Measurements from ENCODE around the gene SIX3.

The SIX3 gene

GRCh38 chr2:44944102-44944951, 2.8 kb downstream of the SIX3 start:
- DNase-seq (ENCODE audit: low spot score), result no peak
- Histone ChIP-seq H2AK5ac (ENCODE audit: low read depth, low read length) (peak overlapping the region; percentile 33), H4K8ac (ENCODE audit: low read depth, low read length) (no peak overlapping the region), H3K79me1 (ENCODE audit: low read depth, low read length) (peaks cover 6% of the 10 kb centered on the region), H3K23ac (ENCODE audit: low read depth, low read length, poor library complexity) (peak overlapping the region; percentile 59), H3K9me3 (replicated peaks in 1 of 2; ENCODE audit: control insufficient read depth in 2 of 2, insufficient read depth in 1 of 2, low read depth in 1 of 2, low read length in 2 of 2) (peaks cover 0 to 15% of the 10 kb centered on the region in 2 donors), H2BK15ac (ENCODE audit: low read length) (no peak overlapping the region), H3K4me3 (ENCODE audit: low read length in 2 of 2) (peak overlapping the region in 1 of 2 donors; percentile 91), H3K36me3 (replicated peaks in 1 of 2; ENCODE audit: control insufficient read depth in 2 of 2, insufficient read depth in 2 of 2, low read length in 2 of 2) (peaks cover 0 to 15% of the 10 kb centered on the region in 2 donors), H3K27ac (replicated peaks; ENCODE audit: low read length) (peak overlapping the region; percentile 99), H3K4me1 (ENCODE audit: control insufficient read depth in 2 of 2, insufficient read depth in 1 of 2, low read depth in 1 of 2, low read length in 2 of 2) (peaks cover 19 to 31% of the 10 kb centered on the region in 2 donors), H3K4ac (ENCODE audit: low read length) (no peak overlapping the region), H3K27me3 (ENCODE audit: control insufficient read depth in 3 of 3, insufficient read depth in 3 of 3, low read depth in 1 of 3, low read length in 3 of 3) (peaks cover 0 to 99% (median 0%) of the 10 kb centered on the region in 3 experiments), H2BK5ac (ENCODE audit: low read length) (peak overlapping the region; percentile 99), H3K14ac (ENCODE audit: low read length) (peak overlapping the region; percentile 40), H2BK120ac (ENCODE audit: low read depth, low read length) (peak overlapping the region; percentile 24), H2AFZ (ENCODE audit: low read length) (peak overlapping the region; percentile 66), H3K18ac (ENCODE audit: low read length) (peak overlapping the region; percentile 98), H3K9ac (ENCODE audit: low read depth, low read length, poor library complexity) (peak overlapping the region; percentile 100), H3K4me2 (ENCODE audit: insufficient read depth, low read length, poor library complexity, severe bottlenecking) (peak overlapping the region; percentile 84), H4K91ac (ENCODE audit: low read depth, low read length, poor library complexity) (no peak overlapping the region), H2BK12ac (ENCODE audit: low read length) (no peak overlapping the region)
- no CpG with 5 or more reads among the region's 62 CpGs for WGBS, 2 donors (ENCODE audit: extremely low coverage in 2 of 2, insufficient read length in 2 of 2, insufficient replicate concordance in 1 of 2)

- H2AFZ ChIP-seq (ENCODE audit: low read length), result no peak overlapping the region
- H2BK15ac ChIP-seq (ENCODE audit: low read length), result no peak overlapping the region
- H4K91ac ChIP-seq (ENCODE audit: low read depth, low read length, poor library complexity), result no peak overlapping the region
- H2BK5ac ChIP-seq (ENCODE audit: low read length), result no peak overlapping the region
- H3K14ac ChIP-seq (ENCODE audit: low read length), result no peak overlapping the region
- peaks cover 0 to 15% of the 10 kb centered on the region in 2 donors for H3K9me3 ChIP-seq (replicated peaks in 1 of 2; ENCODE audit: control insufficient read depth in 2 of 2, insufficient read depth in 1 of 2, low read depth in 1 of 2, low read length in 2 of 2)
- H4K8ac ChIP-seq (ENCODE audit: low read depth, low read length), result no peak overlapping the region
- no peak overlapping the region for H3K9ac ChIP-seq (ENCODE audit: low read depth, low read length, poor library complexity)
- H3K4me2 ChIP-seq (ENCODE audit: insufficient read depth, low read length, poor library complexity, severe bottlenecking), result peak overlapping the region; percentile 84
- WGBS, 2 donors (ENCODE audit: extremely low coverage in 2 of 2, insufficient read length in 2 of 2, insufficient replicate concordance in 1 of 2), result no CpG with 5 or more reads among the region's 18 CpGs
- H3K4ac ChIP-seq (ENCODE audit: low read length), result no peak overlapping the region
- H2BK120ac ChIP-seq (ENCODE audit: low read depth, low read length), result no peak overlapping the region
- no peak overlapping the region for H2AK5ac ChIP-seq (ENCODE audit: low read depth, low read length)
- H3K27me3 ChIP-seq (ENCODE audit: control insufficient read depth in 3 of 3, insufficient read depth in 3 of 3, low read depth in 1 of 3, low read length in 3 of 3), result peaks cover 0 to 97% (median 0%) of the 10 kb centered on the region in 3 experiments
- no peak overlapping the region for H2BK12ac ChIP-seq (ENCODE audit: low read length)
- peaks cover 21 to 29% of the 10 kb centered on the region in 2 donors for H3K4me1 ChIP-seq (ENCODE audit: control insufficient read depth in 2 of 2, insufficient read depth in 1 of 2, low read depth in 1 of 2, low read length in 2 of 2)
- H3K79me1 ChIP-seq (ENCODE audit: low read depth, low read length), result peaks cover 6% of the 10 kb centered on the region
- H3K27ac ChIP-seq (replicated peaks; ENCODE audit: low read length), result peak overlapping the region; percentile 54
- peak overlapping the region in 1 of 2 donors; percentile 91 for H3K4me3 ChIP-seq (ENCODE audit: low read length in 2 of 2)
- peaks cover 0 to 15% of the 10 kb centered on the region in 2 donors for H3K36me3 ChIP-seq (replicated peaks in 1 of 2; ENCODE audit: control insufficient read depth in 2 of 2, insufficient read depth in 2 of 2, low read length in 2 of 2)
- H3K18ac ChIP-seq (ENCODE audit: low read length), result peak overlapping the region; percentile 25
- H3K23ac ChIP-seq (ENCODE audit: low read depth, low read length, poor library complexity), result no peak overlapping the region
- DNase-seq (ENCODE audit: low spot score), result no peak
These were observed 3.6 kb downstream of the SIX3 start for GRCh38 chr2:44944952-44945612.

DNA sequence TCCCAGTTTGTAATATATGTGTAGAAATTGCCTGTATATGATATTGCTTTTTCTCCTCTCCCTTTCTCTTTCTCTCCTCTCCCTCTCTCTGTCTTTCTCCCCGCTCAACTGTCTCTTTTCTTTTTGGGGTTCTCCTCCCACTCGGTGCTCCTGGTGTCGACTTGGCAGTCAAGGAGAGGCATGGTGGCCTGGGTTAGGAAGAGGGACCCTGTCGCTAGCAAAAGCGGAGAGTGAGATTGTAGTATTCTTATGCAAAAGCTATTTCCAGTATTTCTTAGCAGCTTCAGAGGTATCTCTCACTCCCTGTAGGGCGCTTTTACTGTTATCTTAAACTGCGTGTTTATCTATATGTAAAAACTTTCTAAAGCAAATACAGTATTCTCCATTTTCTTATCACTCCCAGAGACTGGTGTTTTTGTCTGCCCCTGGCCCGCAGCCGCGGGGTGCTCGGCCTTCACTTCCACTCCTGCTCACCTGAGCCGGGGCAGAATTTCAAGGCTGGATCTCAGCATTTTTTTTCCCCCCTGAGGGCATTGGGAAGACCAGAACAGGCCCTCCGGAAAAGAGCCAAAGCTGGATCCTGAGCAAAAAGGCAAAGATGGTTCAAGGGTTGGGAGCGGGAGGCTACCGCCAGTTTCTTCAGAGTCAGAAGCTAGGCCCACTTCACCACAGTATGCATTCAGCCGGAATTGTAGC, 4.3 kb downstream of the SIX3 start:
- Histone ChIP-seq H3K36me3 (replicated peaks in 1 of 2; ENCODE audit: control insufficient read depth in 2 of 2, insufficient read depth in 2 of 2, low read length in 2 of 2) (peaks cover 0 to 15% of the 10 kb centered on the region in 2 donors), H2AFZ (ENCODE audit: low read length) (no peak overlapping the region), H2BK120ac (ENCODE audit: low read depth, low read length) (no peak overlapping the region), H3K4me1 (ENCODE audit: control insufficient read depth in 2 of 2, insufficient read depth in 1 of 2, low read depth in 1 of 2, low read length in 2 of 2) (peaks cover 22 to 34% of the 10 kb centered on the region in 2 donors), H3K79me1 (ENCODE audit: low read depth, low read length) (peaks cover 6% of the 10 kb centered on the region), H4K8ac (ENCODE audit: low read depth, low read length) (no peak overlapping the region), H3K18ac (ENCODE audit: low read length) (peak overlapping the region; percentile 1), H3K14ac (ENCODE audit: low read length) (no peak overlapping the region), H3K4ac (ENCODE audit: low read length) (no peak overlapping the region), H3K4me2 (ENCODE audit: insufficient read depth, low read length, poor library complexity, severe bottlenecking) (peak overlapping the region; percentile 65), H2BK15ac (ENCODE audit: low read length) (no peak overlapping the region), H3K23ac (ENCODE audit: low read depth, low read length, poor library complexity) (no peak overlapping the region), H2BK12ac (ENCODE audit: low read length) (no peak overlapping the region), H3K27me3 (ENCODE audit: control insufficient read depth in 3 of 3, insufficient read depth in 3 of 3, low read depth in 1 of 3, low read length in 3 of 3) (peaks cover 0 to 97% (median 0%) of the 10 kb centered on the region in 3 experiments), H3K9ac (ENCODE audit: low read depth, low read length, poor library complexity) (peak overlapping the region; percentile 53), H3K4me3 (ENCODE audit: low read length in 2 of 2) (peak overlapping the region in 1 of 2 donors; percentile 78), H3K9me3 (replicated peaks in 1 of 2; ENCODE audit: control insufficient read depth in 2 of 2, insufficient read depth in 1 of 2, low read depth in 1 of 2, low read length in 2 of 2) (peaks cover 0 to 15% of the 10 kb centered on the region in 2 donors), H3K27ac (replicated peaks; ENCODE audit: low read length) (peak overlapping the region; percentile 52), H2AK5ac (ENCODE audit: low read depth, low read length) (no peak overlapping the region), H2BK5ac (ENCODE audit: low read length) (no peak overlapping the region), H4K91ac (ENCODE audit: low read depth, low read length, poor library complexity) (no peak overlapping the region)
- DNase-seq (ENCODE audit: low spot score), result no peak
- WGBS, 2 donors (ENCODE audit: extremely low coverage in 2 of 2, insufficient read length in 2 of 2, insufficient replicate concordance in 1 of 2), result no CpG with 5 or more reads among the region's 16 CpGs

All from neuronal stem cell (in vitro differentiated cells).